Measurements from ENCODE around the gene GALNT9. TPM values are rescaled to one million over a fixed set of nuclear protein-coding genes. Genes with fewer than 3 reads are reported as not detected.

GALNT9 gene
- total and polyA plus RNA-seq, 8 donors, result 0.15 to 3.1 (median 0.19) TPM; not detected in 5

GRCh38 chr12:132327336-132328171, 1.8 kb downstream of the GALNT9 start:
- 9 to 23% (median 19%) methylated on average over 19 to 32 of the region's 32 CpGs for WGBS, 5 donors
- TF ChIP-seq POLR2AphosphoS5 (IDR thresholded peaks at IDR 0.05) (peak; percentile 18 to 76 (median 64)), POLR2A (IDR thresholded peaks at IDR 0.05) (no peak)
- no peak overlapping the region for H3K4me3 ChIP-seq
- peak overlapping the region in 2 of 5 donors; percentile 45 to 75 for H3K27ac ChIP-seq
- no peaks in the 10 kb centered on the region for H3K36me3 ChIP-seq
- H3K4me1 ChIP-seq, result peaks cover 4 to 44% (median 28%) of the 10 kb centered on the region in 4 donors
- peaks cover 17 to 100% (median 51%) of the 10 kb centered on the region in 3 donors for H3K27me3 ChIP-seq
- DNase-seq, result peak in 1 of 2 donors; percentile 59
- intact Hi-C loops (cut with DNase I; ENCODE audit: low total_unique reads), result no loop called here
- H3K9me3 ChIP-seq, result no peaks in the 10 kb centered on the region

GRCh38 chr12:132326646-132327045, 2.7 kb downstream of the GALNT9 start:
- Histone ChIP-seq H3K27me3 (peaks cover 17 to 100% (median 50%) of the 10 kb centered on the region in 3 donors), H3K4me3 (no peak overlapping the region), H3K27ac (peak overlapping the region in 1 of 5 donors; percentile 75), H3K9me3 (no peaks in the 10 kb centered on the region), H3K4me1 (peaks cover 4 to 49% (median 30%) of the 10 kb centered on the region in 4 donors), H3K36me3 (no peaks in the 10 kb centered on the region)
- intact Hi-C loops (cut with DNase I; ENCODE audit: low total_unique reads), result no loop called here
- WGBS, 5 donors, result 62 to 76% (median 75%) methylated on average over 11 of the region's 11 CpGs
- TF ChIP-seq, protein P1, sequence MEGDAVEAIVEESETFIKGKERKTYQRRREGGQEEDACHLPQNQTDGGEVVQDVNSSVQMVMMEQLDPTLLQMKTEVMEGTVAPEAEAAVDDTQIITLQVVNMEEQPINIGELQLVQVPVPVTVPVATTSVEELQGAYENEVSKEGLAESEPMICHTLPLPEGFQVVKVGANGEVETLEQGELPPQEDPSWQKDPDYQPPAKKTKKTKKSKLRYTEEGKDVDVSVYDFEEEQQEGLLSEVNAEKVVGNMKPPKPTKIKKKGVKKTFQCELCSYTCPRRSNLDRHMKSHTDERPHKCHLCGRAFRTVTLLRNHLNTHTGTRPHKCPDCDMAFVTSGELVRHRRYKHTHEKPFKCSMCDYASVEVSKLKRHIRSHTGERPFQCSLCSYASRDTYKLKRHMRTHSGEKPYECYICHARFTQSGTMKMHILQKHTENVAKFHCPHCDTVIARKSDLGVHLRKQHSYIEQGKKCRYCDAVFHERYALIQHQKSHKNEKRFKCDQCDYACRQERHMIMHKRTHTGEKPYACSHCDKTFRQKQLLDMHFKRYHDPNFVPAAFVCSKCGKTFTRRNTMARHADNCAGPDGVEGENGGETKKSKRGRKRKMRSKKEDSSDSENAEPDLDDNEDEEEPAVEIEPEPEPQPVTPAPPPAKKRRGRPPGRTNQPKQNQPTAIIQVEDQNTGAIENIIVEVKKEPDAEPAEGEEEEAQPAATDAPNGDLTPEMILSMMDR (IDR thresholded peaks at IDR 0.05), result no peak
- no peak for DNase-seq

- H3K36me3 ChIP-seq, result no peaks in the 10 kb centered on the region
- no peak for TF ChIP-seq POLR2AphosphoS5 (IDR thresholded peaks at IDR 0.05)
- TF ChIP-seq POLR2A (IDR thresholded peaks at IDR 0.05), result no peak
- no peak for TF ChIP-seq EP300 (IDR thresholded peaks at IDR 0.05)
- TF ChIP-seq, protein P1 (IDR thresholded peaks at IDR 0.05), result no peak
Observed at GRCh38 chr12:132325733-132326130, 3.7 kb downstream of the GALNT9 start.

DNA sequence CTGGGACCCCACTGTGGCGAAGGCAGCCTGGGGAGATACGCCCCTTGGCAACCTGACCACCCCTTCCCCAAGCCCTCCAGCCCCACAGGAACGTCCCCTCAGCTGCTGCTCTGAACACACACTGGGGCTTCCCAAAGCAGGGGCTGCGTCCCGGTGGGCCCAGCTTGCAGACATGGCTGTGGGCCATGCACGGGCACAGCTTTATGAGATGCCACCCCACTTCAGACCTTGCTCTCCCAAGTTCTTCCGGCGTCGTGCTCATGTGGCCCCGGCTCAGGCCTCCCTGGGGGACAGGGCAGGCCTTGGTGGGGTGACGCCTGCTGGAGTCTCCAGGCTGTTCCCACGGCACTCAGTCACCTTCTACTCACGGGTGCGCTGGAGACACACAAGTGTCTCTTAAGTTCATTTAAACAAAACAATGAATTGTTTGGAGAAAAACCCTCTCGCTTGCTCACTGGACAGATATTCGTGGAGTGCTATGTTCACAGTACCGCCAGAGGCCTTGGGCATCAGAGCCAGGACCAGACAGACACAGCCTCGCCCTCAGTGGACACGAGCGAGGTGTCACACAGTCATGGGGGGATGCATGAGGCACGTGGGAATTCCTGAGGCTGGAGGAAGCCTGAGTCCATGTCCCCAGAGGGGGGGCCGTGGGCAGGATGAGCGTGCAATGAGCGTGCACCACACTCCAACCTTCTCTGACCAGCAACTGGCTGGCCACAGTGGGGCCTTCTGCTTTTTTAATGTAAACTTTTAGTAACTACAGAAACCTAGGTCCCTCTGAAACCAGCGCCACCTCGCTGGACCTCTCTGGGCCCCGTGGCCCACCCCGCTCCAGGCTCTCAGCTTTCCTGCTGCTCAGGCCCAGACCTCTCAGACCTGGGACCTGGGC, 4.3 kb downstream of the GALNT9 start:
- 80 to 88% (median 83%) methylated on average over 23 to 28 of the region's 28 CpGs for WGBS, 5 donors

More at GRCh38 chr12:132325733-132326130, 3.7 kb downstream of the GALNT9 start:
- H3K4me3 ChIP-seq, result no peak overlapping the region
- intact Hi-C loops (cut with DNase I; ENCODE audit: low total_unique reads), result no loop called here
- H3K4me1 ChIP-seq, result peaks cover 4 to 49% (median 30%) of the 10 kb centered on the region in 4 donors
- H3K27ac ChIP-seq, result no peak overlapping the region
- WGBS, 5 donors, result 85 to 90% (median 87%) methylated on average over 15 of the region's 15 CpGs
- no peak for DNase-seq
- H3K27me3 ChIP-seq, result peaks cover 17 to 100% (median 44%) of the 10 kb centered on the region in 3 donors
- H3K9me3 ChIP-seq, result no peaks in the 10 kb centered on the region

More for the DNA sequence above, 4.3 kb downstream of the GALNT9 start:
- TF ChIP-seq EP300 (IDR thresholded peaks at IDR 0.05), result no peak
- TF ChIP-seq, protein P1 (IDR thresholded peaks at IDR 0.05), result no peak
- TF ChIP-seq POLR2A (IDR thresholded peaks at IDR 0.05), result no peak
- no peak for TF ChIP-seq POLR2AphosphoS5 (IDR thresholded peaks at IDR 0.05)
- Histone ChIP-seq H3K36me3 (no peaks in the 10 kb centered on the region), H3K4me3 (no peak overlapping the region), H3K27me3 (peaks cover 11 to 100% (median 39%) of the 10 kb centered on the region in 3 donors), H3K27ac (no peak overlapping the region), H3K9me3 (no peaks in the 10 kb centered on the region), H3K4me1 (peaks cover 4 to 48% (median 28%) of the 10 kb centered on the region in 4 donors)
- intact Hi-C loops (cut with DNase I; ENCODE audit: low total_unique reads), result no loop called here
- no peak for DNase-seq
